HepG2 (cell line): ENCODE measurements around the gene SAXO2. TPM values are rescaled to one million over a fixed set of nuclear protein-coding genes. Genes with fewer than 3 reads are reported as not detected.

Source experiments
- ATAC-seq: fragments of 200-7000 bp; cut with Tn5 transposase; 3 replicates; pipeline ENCODE4 v1.9.1; 2020; ENCODE audit warnings: mild to moderate bottlenecking, moderate library complexity
- BruUV-seq: library from RNA; stranded (reverse); fragments of 400-500 nt; replicated peaks from 2 replicates; lab custom pipeline; 2021; lab: Mats Ljungman, UMichigan
- CTCF ChIA-PET: fragments of 300-600 bp; formaldehyde crosslinking; extraction: SDS; loops from one replicate; lab custom pipeline; 2021; ENCODE audit warnings: low total read pairs, inconsistent platforms, low intra/inter-chr PET ratio; lab: Yijun Ruan, JAX
- POLR2A ChIA-PET: fragments of 350-600 bp; sonication (Branson Sonifier 250); formaldehyde crosslinking; loops from one replicate; lab custom pipeline; 2020; ENCODE audit warnings: antibody characterized with exemption, inconsistent platforms; lab: Yijun Ruan, JAX
- DNase-seq: peaks from one replicate; pipeline ENCODE4 v3.0.0-alpha.2; 2015; ENCODE audit warnings: low spot score
- FAIRE-seq: peaks from 3 replicates; lab custom pipeline; 2011; peaks lifted over from hg19 to GRCh38; lab: Jason Lieb, UNC
- H2AFZ ChIP-seq: one replicate; pipeline ENCODE4 v1.6.1; 2011; ENCODE audit warnings: low read length, inconsistent platforms
- H3K27ac ChIP-seq: fragments of 300-600 bp; 3 replicates; pipeline ENCODE4 v1.8.0; 2011; ENCODE audit warnings: mixed run types, mild to moderate bottlenecking, mixed read lengths, low read length, inconsistent platforms; ENCODE audit not compliant: insufficient read depth; ENCODE audit errors: extremely low read length
- H3K27me3 ChIP-seq, 2 experiments: fragments of 200-600 bp in 1 of 2; 2 replicates in 1 of 2; 3 replicates in 1 of 2; pipeline versions ENCODE4 v1.6.0 to v1.8.0; 2011; ENCODE audit warnings: low read length in 2 of 2, mild to moderate bottlenecking in 2 of 2, moderate library complexity in 2 of 2, inconsistent platforms in 1 of 2; ENCODE audit not compliant: insufficient read depth in 2 of 2, control insufficient read depth in 1 of 2
- H3K36me3 ChIP-seq, 2 experiments: fragments of 200-600 bp in 1 of 2; replicated peaks in 1 of 2; 2 replicates in 1 of 2; 3 replicates in 1 of 2; pipeline versions ENCODE4 v1.5.1 to v1.8.0; 2011; ENCODE audit warnings: low read length in 2 of 2, inconsistent platforms in 1 of 2; ENCODE audit not compliant: insufficient read depth in 2 of 2, control insufficient read depth in 1 of 2
- H3K4me1 ChIP-seq: 2 replicates; pipeline ENCODE4 v1.5.1; 2012; ENCODE audit warnings: low read length, inconsistent platforms; ENCODE audit not compliant: insufficient read depth
- H3K4me2 ChIP-seq: 2 replicates; pipeline ENCODE4 v1.6.0; 2011; ENCODE audit warnings: low read depth, low read length, inconsistent platforms
- H3K4me3 ChIP-seq, 3 experiments: fragments of 200-600 bp in 1 of 3; sonication (generic), shearing (Covaris generic) in 1 of 3; replicated peaks in 1 of 3; 2 replicates each; pipeline ENCODE4 v1.5.1; 2011 to 2016; ENCODE audit warnings: low read length in 3 of 3, inconsistent platforms in 2 of 3, low read depth in 2 of 3, mild to moderate bottlenecking in 2 of 3, control low read depth in 1 of 3, mixed read lengths in 1 of 3; ENCODE audit not compliant: insufficient read depth in 1 of 3
- H3K79me2 ChIP-seq: one replicate; pipeline ENCODE4 v1.6.1; 2011; ENCODE audit warnings: low read length, inconsistent platforms; ENCODE audit not compliant: insufficient read depth
- H3K9ac ChIP-seq: 2 replicates; pipeline ENCODE4 v1.6.0; 2011; ENCODE audit warnings: mild to moderate bottlenecking, low read depth, low read length, inconsistent platforms; ENCODE audit not compliant: insufficient read depth
- H3K9me3 ChIP-seq: 2 replicates; pipeline ENCODE4 v1.5.1; 2012; ENCODE audit warnings: mild to moderate bottlenecking, low read length
- H4K20me1 ChIP-seq: 2 replicates; pipeline ENCODE4 v1.6.0; 2011; ENCODE audit warnings: inconsistent platforms, mild to moderate bottlenecking, low read length, moderate library complexity; ENCODE audit not compliant: insufficient read depth
- CHD4 ChIP-seq: fragments of 200-600 bp; sonication (generic); IDR thresholded peaks from 2 replicates; pipeline ENCODE4 v1.7.0; 2017; ENCODE audit warnings: mild to moderate bottlenecking, low read length, borderline replicate concordance
- MEIS1 ChIP-seq: sonication (generic); formaldehyde crosslinking; IDR thresholded peaks from 2 replicates; pipeline ENCODE4 v1.9.0; 2021; ENCODE audit warnings: mild to moderate bottlenecking, missing genetic modification reagents, moderate library complexity, borderline replicate concordance
- NFYB ChIP-seq: sonication (generic); formaldehyde crosslinking; IDR thresholded peaks from 2 replicates; pipeline ENCODE4 v1.4.0; 2020; ENCODE audit warnings: missing genetic modification reagents
- RARA ChIP-seq: IDR thresholded peaks from 2 replicates; pipeline ENCODE4 v1.6.1; 2016; ENCODE audit warnings: missing genetic modification reagents, missing compliant biosample characterization
- TOPORS ChIP-seq: sonication (generic); formaldehyde crosslinking; IDR thresholded peaks from 2 replicates; pipeline ENCODE4 v1.8.0; 2023; ENCODE audit warnings: mild to moderate bottlenecking, missing genetic modification reagents
- TSC22D2 ChIP-seq: sonication (generic); formaldehyde crosslinking; IDR thresholded peaks from 2 replicates; pipeline ENCODE4 v1.5.1; 2020; ENCODE audit warnings: missing genetic modification reagents, mild to moderate bottlenecking, borderline replicate concordance
- ZNF205 ChIP-seq: IDR thresholded peaks from 2 replicates; pipeline ENCODE4 v1.6.1; 2018; ENCODE audit warnings: missing biosample characterization, missing genetic modification reagents
- ZNF652 ChIP-seq: IDR thresholded peaks from 2 replicates; pipeline ENCODE4 v1.6.1; 2016; ENCODE audit warnings: low read depth, borderline replicate concordance
- ZNF678 ChIP-seq: sonication (generic); formaldehyde crosslinking; IDR thresholded peaks from 2 replicates; pipeline ENCODE4 v1.4.0; 2020; ENCODE audit warnings: mild to moderate bottlenecking, missing genetic modification reagents
- ZNF747 ChIP-seq: sonication (generic); formaldehyde crosslinking; IDR thresholded peaks from 2 replicates; pipeline ENCODE4 v1.8.1; 2023; ENCODE audit warnings: missing genetic modification reagents, mild to moderate bottlenecking, borderline replicate concordance
- ZNF766 ChIP-seq: sonication (generic); formaldehyde crosslinking; IDR thresholded peaks from 2 replicates; pipeline ENCODE4 v1.5.0; 2020; ENCODE audit warnings: missing genetic modification reagents, borderline replicate concordance
- ZNF773 ChIP-seq: sonication (generic); formaldehyde crosslinking; IDR thresholded peaks from 2 replicates; pipeline ENCODE4 v1.4.0; 2020; ENCODE audit warnings: missing genetic modification reagents, borderline replicate concordance
- WGBS: methylation state at CpG from one replicate; pipeline ENCODE4 v1.1.6; 2017; ENCODE audit warnings: low lambda C conversion rate; 5-methylcytosine and 5-hydroxymethylcytosine counted together
- in situ Hi-C: cut with HindIII; loops from 2 replicates; pipeline ENCODE4 v1.10.0; 2017; ENCODE audit warnings: low pct_unique_long_range_greater_than_20kb; ENCODE audit not compliant: extremely low pct_ligation_motif_present
- intact Hi-C: fragments of 100-400 bp; cut with micrococcal nuclease; formaldehyde crosslinking; loops from one replicate; pipeline ENCODE4 v1.10.0; 2022; ENCODE audit not compliant: unreplicated experiment
- polyA plus RNA-seq, 8 experiments: library from polyadenylated mRNA; depleted of rRNA in 3 of 8; stranded (reverse) in 7 of 8; unstranded in 1 of 8; fragments of >200 nt; fragmentation: Illumina TruSeq in 4 of 8; extraction: Trizol in 4 of 8; gene quantifications; 2 replicates each; pipeline versions ENCODE4 v1.2.1 to v1.2.3, GENCODE V29; 2011 to 2016; ENCODE audit warnings: low read depth in 4 of 8, missing spikeins in 1 of 8, mixed read lengths in 1 of 8; ENCODE audit not compliant: insufficient read depth in 1 of 8
- total RNA-seq, 5 experiments: library from RNA; depleted of rRNA; stranded (reverse); fragments of >200 nt; fragmentation: Illumina TruSeq; extraction: Trizol; gene quantifications; 2 replicates each; pipeline ENCODE4 v1.2.3, GENCODE V29; 2016; ENCODE audit warnings: low read depth in 1 of 5
- TF ChIP-seq, protein P1 (sequence below): IDR thresholded peaks from 2 replicates; pipeline ENCODE4 v1.6.1; 2018; ENCODE audit warnings: missing genetic modification reagents
- TF ChIP-seq, protein P2 (sequence below): sonication (generic); formaldehyde crosslinking; IDR thresholded peaks from 2 replicates; pipeline ENCODE4 v1.4.0; 2020; ENCODE audit warnings: missing genetic modification reagents
- TF ChIP-seq, protein P3 (sequence below): sonication (generic); formaldehyde crosslinking; conservative IDR thresholded peaks from 2 replicates; pipeline ENCODE4 v1.8.0; 2022; ENCODE audit warnings: low read depth, missing genetic modification reagents
- TF ChIP-seq, protein P4 (sequence below): sonication (generic); formaldehyde crosslinking; IDR thresholded peaks from 2 replicates; pipeline ENCODE4 v1.4.0; 2020; ENCODE audit warnings: mild to moderate bottlenecking, missing genetic modification reagents

SAXO2 gene
- total and polyA plus RNA-seq, 2 of the 13 experiments (the other 11 are each of a cell fraction or from before 2014, with no cell fraction given) = 0.01 to 1.5 TPM

DNA sequence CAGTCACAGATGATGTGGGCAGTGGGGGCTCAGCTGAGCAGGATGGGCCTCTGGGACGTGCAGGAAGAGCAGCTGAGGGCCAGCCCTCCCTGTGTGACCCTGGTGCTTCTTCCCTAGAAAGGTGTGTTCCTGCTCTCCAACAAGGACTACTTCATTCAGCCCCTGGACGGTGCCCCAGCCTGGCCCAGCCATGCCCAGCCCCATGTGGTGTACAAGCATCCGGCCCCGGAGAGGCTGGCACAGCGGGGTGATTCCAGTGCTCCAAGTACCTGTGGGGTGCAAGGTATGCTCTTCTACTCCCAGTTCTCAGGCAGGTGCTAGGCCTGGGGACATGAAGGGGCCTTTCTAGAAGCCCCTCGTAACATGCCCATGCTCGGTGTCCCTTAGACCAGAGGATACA is 38.3 kb downstream of the SAXO2 start:
- H3K4me3 ChIP-seq = no peak overlapping the region
- no peaks in the 10 kb centered on the region for H4K20me1 ChIP-seq
- in situ Hi-C loops = no loop called here
- intact Hi-C loops = no loop called here
- no peaks in the 10 kb centered on the region for H3K4me1 ChIP-seq
- no peaks in the 10 kb centered on the region for H3K9me3 ChIP-seq
- POLR2A ChIA-PET = no interaction called here
- WGBS = 23% methylated on average over 3 of the region's 7 CpGs
- FAIRE-seq (no peak), ATAC-seq (no peak), DNase-seq (no peak)
- H3K9ac ChIP-seq = no peak overlapping the region
- H3K79me2 ChIP-seq = no peaks in the 10 kb centered on the region
- BruUV-seq = no TSS peak
- no peak overlapping the region for H2AFZ ChIP-seq
- no peak overlapping the region for H3K4me2 ChIP-seq
- H3K36me3 ChIP-seq = no peaks in the 10 kb centered on the region
- H3K27ac ChIP-seq = no peak overlapping the region
- CTCF ChIA-PET = no interaction called here
- peaks cover 2 to 7% of the 10 kb centered on the region in 2 experiments; a peak in 3 of 5 replicates for H3K27me3 ChIP-seq
- TF ChIP-seq MEIS1 (CRISPR knock-in tag) = no peak
- TF ChIP-seq RARA (CRISPR knock-in tag) = no peak
- no peak for TF ChIP-seq TOPORS
- TF ChIP-seq ZNF773 = no peak
- no peak for TF ChIP-seq ZNF678 (CRISPR knock-in tag)
- TF ChIP-seq ZNF652 (CRISPR knock-in tag) = no peak
- no peak for TF ChIP-seq NFYB (CRISPR knock-in tag)
- TF ChIP-seq, protein P1, sequence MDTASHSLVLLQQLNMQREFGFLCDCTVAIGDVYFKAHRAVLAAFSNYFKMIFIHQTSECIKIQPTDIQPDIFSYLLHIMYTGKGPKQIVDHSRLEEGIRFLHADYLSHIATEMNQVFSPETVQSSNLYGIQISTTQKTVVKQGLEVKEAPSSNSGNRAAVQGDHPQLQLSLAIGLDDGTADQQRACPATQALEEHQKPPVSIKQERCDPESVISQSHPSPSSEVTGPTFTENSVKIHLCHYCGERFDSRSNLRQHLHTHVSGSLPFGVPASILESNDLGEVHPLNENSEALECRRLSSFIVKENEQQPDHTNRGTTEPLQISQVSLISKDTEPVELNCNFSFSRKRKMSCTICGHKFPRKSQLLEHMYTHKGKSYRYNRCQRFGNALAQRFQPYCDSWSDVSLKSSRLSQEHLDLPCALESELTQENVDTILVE (CRISPR knock-in tag) = no peak
- TF ChIP-seq TSC22D2 (CRISPR knock-in tag) = no peak
- TF ChIP-seq ZNF205 (CRISPR knock-in tag) = no peak
- TF ChIP-seq ZNF766 (CRISPR knock-in tag) = no peak
- TF ChIP-seq CHD4 = no peak
- TF ChIP-seq, protein P2, sequence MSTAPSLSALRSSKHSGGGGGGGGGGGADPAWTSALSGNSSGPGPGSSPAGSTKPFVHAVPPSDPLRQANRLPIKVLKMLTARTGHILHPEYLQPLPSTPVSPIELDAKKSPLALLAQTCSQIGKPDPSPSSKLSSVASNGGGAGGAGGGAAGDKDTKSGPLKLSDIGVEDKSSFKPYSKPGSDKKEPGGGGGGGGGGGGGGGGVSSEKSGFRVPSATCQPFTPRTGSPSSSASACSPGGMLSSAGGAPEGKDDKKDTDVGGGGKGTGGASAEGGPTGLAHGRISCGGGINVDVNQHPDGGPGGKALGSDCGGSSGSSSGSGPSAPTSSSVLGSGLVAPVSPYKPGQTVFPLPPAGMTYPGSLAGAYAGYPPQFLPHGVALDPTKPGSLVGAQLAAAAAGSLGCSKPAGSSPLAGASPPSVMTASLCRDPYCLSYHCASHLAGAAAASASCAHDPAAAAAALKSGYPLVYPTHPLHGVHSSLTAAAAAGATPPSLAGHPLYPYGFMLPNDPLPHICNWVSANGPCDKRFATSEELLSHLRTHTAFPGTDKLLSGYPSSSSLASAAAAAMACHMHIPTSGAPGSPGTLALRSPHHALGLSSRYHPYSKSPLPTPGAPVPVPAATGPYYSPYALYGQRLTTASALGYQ (CRISPR knock-in tag) = no peak
- TF ChIP-seq ZNF747 (CRISPR knock-in tag) = no peak
- TF ChIP-seq, protein P3, sequence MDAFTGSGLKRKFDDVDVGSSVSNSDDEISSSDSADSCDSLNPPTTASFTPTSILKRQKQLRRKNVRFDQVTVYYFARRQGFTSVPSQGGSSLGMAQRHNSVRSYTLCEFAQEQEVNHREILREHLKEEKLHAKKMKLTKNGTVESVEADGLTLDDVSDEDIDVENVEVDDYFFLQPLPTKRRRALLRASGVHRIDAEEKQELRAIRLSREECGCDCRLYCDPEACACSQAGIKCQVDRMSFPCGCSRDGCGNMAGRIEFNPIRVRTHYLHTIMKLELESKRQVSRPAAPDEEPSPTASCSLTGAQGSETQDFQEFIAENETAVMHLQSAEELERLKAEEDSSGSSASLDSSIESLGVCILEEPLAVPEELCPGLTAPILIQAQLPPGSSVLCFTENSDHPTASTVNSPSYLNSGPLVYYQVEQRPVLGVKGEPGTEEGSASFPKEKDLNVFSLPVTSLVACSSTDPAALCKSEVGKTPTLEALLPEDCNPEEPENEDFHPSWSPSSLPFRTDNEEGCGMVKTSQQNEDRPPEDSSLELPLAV (CRISPR knock-in tag) = no peak
- TF ChIP-seq, protein P4, sequence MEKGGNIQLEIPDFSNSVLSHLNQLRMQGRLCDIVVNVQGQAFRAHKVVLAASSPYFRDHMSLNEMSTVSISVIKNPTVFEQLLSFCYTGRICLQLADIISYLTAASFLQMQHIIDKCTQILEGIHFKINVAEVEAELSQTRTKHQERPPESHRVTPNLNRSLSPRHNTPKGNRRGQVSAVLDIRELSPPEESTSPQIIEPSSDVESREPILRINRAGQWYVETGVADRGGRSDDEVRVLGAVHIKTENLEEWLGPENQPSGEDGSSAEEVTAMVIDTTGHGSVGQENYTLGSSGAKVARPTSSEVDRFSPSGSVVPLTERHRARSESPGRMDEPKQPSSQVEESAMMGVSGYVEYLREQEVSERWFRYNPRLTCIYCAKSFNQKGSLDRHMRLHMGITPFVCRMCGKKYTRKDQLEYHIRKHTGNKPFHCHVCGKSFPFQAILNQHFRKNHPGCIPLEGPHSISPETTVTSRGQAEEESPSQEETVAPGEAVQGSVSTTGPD (CRISPR knock-in tag) = no peak
